Thyroid gland (tissue), 4 donors: ENCODE results near the gene MNT.

ENCODE experiments used
- POLR2A ChIP-seq, 2 donors: fragments of 450-650 bp; IDR thresholded peaks; one replicate each; pipeline ENCODE4 v1.6.1; 2017; ENCODE audit warnings: antibody characterized with exemption in 2 of 2, mild to moderate bottlenecking in 2 of 2, moderate library complexity in 1 of 2
- TF ChIP-seq, protein P1 (sequence below), 6 experiments: fragments of 200-600 bp in 3 of 6; fragments of 450-650 bp in 3 of 6; sonication (generic) in 3 of 6; IDR thresholded peaks; one replicate each; pipeline ENCODE4 v1.5.1; 2016 to 2019; ENCODE audit warnings: antibody characterized with exemption in 6 of 6, mild to moderate bottlenecking in 2 of 6, inconsistent platforms in 1 of 6, moderate library complexity in 1 of 6

DNA sequence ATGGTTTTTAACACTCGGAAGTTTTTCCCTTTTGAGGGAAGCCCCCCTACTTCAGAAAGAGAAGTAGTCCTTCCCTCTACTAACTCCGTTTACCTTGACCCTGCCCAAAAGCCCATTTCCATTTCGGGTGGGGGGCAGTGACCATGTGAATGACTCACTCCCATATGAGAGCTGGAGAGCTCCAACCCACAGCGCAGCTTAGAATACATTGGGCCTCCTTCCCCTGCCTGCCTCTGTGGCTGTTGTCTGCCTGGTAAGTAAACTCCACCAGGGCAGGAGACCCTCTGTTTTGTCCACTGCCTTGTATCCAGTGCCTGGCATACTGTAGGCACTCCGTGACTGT lies 62.6 kb downstream of the MNT start:
- no peak for TF ChIP-seq POLR2A (IDR thresholded peaks at IDR 0.05)
- TF ChIP-seq, protein P1, sequence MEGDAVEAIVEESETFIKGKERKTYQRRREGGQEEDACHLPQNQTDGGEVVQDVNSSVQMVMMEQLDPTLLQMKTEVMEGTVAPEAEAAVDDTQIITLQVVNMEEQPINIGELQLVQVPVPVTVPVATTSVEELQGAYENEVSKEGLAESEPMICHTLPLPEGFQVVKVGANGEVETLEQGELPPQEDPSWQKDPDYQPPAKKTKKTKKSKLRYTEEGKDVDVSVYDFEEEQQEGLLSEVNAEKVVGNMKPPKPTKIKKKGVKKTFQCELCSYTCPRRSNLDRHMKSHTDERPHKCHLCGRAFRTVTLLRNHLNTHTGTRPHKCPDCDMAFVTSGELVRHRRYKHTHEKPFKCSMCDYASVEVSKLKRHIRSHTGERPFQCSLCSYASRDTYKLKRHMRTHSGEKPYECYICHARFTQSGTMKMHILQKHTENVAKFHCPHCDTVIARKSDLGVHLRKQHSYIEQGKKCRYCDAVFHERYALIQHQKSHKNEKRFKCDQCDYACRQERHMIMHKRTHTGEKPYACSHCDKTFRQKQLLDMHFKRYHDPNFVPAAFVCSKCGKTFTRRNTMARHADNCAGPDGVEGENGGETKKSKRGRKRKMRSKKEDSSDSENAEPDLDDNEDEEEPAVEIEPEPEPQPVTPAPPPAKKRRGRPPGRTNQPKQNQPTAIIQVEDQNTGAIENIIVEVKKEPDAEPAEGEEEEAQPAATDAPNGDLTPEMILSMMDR (IDR thresholded peaks at IDR 0.05): no peak
